ENCODE results near the gene ACE. TPM values are rescaled to one million over a fixed set of nuclear protein-coding genes. Genes with fewer than 3 reads are reported as not detected.

The ACE gene
- total RNA-seq, 1 donor from 2014 or later: not detected

DNA sequence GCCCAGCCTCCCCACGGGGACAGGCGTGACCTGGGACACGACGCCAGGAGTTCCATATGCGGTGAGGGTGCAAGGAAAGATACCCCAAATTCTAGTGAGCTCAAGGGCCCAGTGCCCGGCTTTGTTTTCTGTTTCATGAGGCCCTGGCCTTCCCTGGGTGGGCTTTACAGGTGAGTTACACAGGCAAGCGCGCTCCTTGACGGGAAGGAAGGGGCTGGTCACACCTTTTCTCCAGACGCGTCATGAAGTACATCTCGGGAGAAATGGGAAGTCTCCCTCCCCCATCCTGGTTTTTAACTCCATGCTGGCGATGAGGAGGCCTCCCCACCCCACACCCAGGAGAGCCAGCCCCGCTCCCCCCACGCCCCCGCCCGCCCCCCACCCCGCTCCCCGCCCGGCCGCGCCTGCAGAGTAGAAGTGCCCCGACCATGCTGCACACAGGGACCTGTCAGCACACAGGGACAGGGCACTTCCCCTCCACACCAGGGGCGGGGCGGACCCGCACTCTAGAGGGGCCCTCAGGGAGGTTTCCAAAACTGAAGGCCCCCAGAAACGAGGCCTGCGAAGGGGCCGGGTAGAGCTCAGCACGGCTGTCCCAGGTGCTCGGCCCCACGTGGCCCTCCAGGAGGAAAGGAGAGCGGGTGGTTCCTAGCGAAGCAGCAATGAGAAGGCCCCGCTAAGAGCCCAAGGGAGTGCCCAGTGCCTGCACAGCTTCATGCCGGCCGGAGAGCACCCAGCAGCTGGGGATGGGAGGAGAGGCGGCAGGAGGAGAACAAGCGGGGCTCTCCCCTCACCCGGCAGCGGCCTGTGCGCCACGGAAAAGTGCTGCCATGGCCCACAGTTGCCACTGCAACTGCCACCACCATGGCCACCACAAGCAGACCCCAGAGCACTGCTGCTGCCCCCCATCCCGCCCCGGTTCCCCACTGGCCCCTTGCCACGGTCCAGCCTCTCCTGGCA, 38.5 kb upstream of the ACE start:
- no peak overlapping the region for H3K27ac Mint-ChIP-seq
- no peaks in the 10 kb centered on the region for H3F3A ChIP-seq (ENCODE audit: low read depth)

GRCh38 chr17:63439687-63440086, 37.2 kb upstream of the ACE start:
- Histone ChIP-seq H3K4me3 (no peak overlapping the region), H4K20me1 (ENCODE audit: low read depth) (peaks cover 5% of the 10 kb centered on the region), H3F3A (ENCODE audit: low read depth) (no peaks in the 10 kb centered on the region), H2AFZ (replicated peaks) (no peak overlapping the region), H3K27ac (no peak overlapping the region), H3K9me3 (ENCODE audit: low read depth) (no peaks in the 10 kb centered on the region), H3K79me2 (ENCODE audit: low read depth) (no peaks in the 10 kb centered on the region), H3K27me3 (peaks cover 6% of the 10 kb centered on the region), H3K36me3 (no peaks in the 10 kb centered on the region), H3K9ac (no peak overlapping the region), H3K4me1 (peaks cover 3% of the 10 kb centered on the region), H3K4me2 (no peak overlapping the region)
- DNase-seq (ENCODE audit: low spot score): no peak
- peaks cover 6% of the 10 kb centered on the region for H3K27me3 Mint-ChIP-seq (ENCODE audit: insufficient read depth, low read depth)
- no peak overlapping the region for H3K27ac Mint-ChIP-seq
- no peaks in the 10 kb centered on the region for H3K9me3 Mint-ChIP-seq
- no peak overlapping the region for H3K4me3 Mint-ChIP-seq
- peaks cover 3% of the 10 kb centered on the region for H3K36me3 Mint-ChIP-seq
- no peak for TF ChIP-seq EZH2 (IDR thresholded peaks at IDR 0.05)
- no peak for TF ChIP-seq EZH2phosphoT487 (IDR thresholded peaks at IDR 0.05)
- TF ChIP-seq CTCF (IDR thresholded peaks at IDR 0.05): no peak
- H3K4me1 Mint-ChIP-seq: peaks cover 28% of the 10 kb centered on the region

More for the DNA sequence above, 38.5 kb upstream of the ACE start:
- Histone ChIP-seq H3K4me1 (peaks cover 3% of the 10 kb centered on the region), H4K20me1 (ENCODE audit: low read depth) (peaks cover 5% of the 10 kb centered on the region), H3K27ac (no peak overlapping the region), H3K9me3 (ENCODE audit: low read depth) (no peaks in the 10 kb centered on the region), H3K36me3 (no peaks in the 10 kb centered on the region), H3K9ac (no peak overlapping the region), H2AFZ (replicated peaks) (no peak overlapping the region), H3K4me2 (no peak overlapping the region), H3K79me2 (ENCODE audit: low read depth) (no peaks in the 10 kb centered on the region), H3K27me3 (no peaks in the 10 kb centered on the region), H3K4me3 (no peak overlapping the region)
- Mint-ChIP-seq H3K27me3 (ENCODE audit: insufficient read depth, low read depth) (peaks cover 6% of the 10 kb centered on the region), H3K4me3 (no peak overlapping the region), H3K9me3 (no peaks in the 10 kb centered on the region), H3K36me3 (peaks cover 5% of the 10 kb centered on the region), H3K4me1 (peaks cover 30% of the 10 kb centered on the region)
- DNase-seq (ENCODE audit: low spot score): no peak
- TF ChIP-seq CTCF (IDR thresholded peaks at IDR 0.05) (no peak), EZH2phosphoT487 (IDR thresholded peaks at IDR 0.05) (no peak)

GRCh38 chr17:63440127-63440769, 36.6 kb upstream of the ACE start:
- peaks cover 9% of the 10 kb centered on the region for H3K27me3 Mint-ChIP-seq (ENCODE audit: insufficient read depth, low read depth)
- no peak overlapping the region for H3K27ac Mint-ChIP-seq
- no peak overlapping the region for H3K9ac ChIP-seq

More at GRCh38 chr17:63440127-63440769, 36.6 kb upstream of the ACE start:
- H2AFZ ChIP-seq (replicated peaks): no peak overlapping the region
- H3K79me2 ChIP-seq (ENCODE audit: low read depth): no peaks in the 10 kb centered on the region
- Mint-ChIP-seq H3K36me3 (no peaks in the 10 kb centered on the region), H3K4me3 (peak overlapping the region; percentile 52), H3K9me3 (no peaks in the 10 kb centered on the region), H3K4me1 (peaks cover 33% of the 10 kb centered on the region)
- no peaks in the 10 kb centered on the region for H3K9me3 ChIP-seq (ENCODE audit: low read depth)
- DNase-seq (ENCODE audit: low spot score): no peak
- H3K36me3 ChIP-seq: no peaks in the 10 kb centered on the region
- H3K4me1 ChIP-seq: peaks cover 3% of the 10 kb centered on the region
- H3K27ac ChIP-seq: no peak overlapping the region
- H3K4me2 ChIP-seq: no peak overlapping the region
- TF ChIP-seq EZH2 (IDR thresholded peaks at IDR 0.05) (no peak), EZH2phosphoT487 (IDR thresholded peaks at IDR 0.05) (no peak), CTCF (IDR thresholded peaks at IDR 0.05) (no peak)
- no peaks in the 10 kb centered on the region for H3F3A ChIP-seq (ENCODE audit: low read depth)
- H3K27me3 ChIP-seq: peaks cover 11% of the 10 kb centered on the region
- peaks cover 5% of the 10 kb centered on the region for H4K20me1 ChIP-seq (ENCODE audit: low read depth)
- no peak overlapping the region for H3K4me3 ChIP-seq

Data from neural progenitor cell (in vitro differentiated cells).